GM12878 (cell line): ENCODE measurements around the gene YY1. TPM values are rescaled to one million over a fixed set of nuclear protein-coding genes. Genes with fewer than 3 reads are reported as not detected.

Experiments used
- ATAC-seq: fragments of 200-7000 bp; cut with Tn5 transposase; 3 replicates; pipeline ENCODE4 v1.9.1; 2020; ENCODE audit warnings: mild to moderate bottlenecking, moderate library complexity
- BruUV-seq: library from RNA; stranded (reverse); fragments of 400-500 nt; replicated peaks from 2 replicates; lab custom pipeline; 2021; lab: Mats Ljungman, UMichigan
- CTCF ChIA-PET: fragments of 300-600 bp; sonication (Branson Sonifier 250); formaldehyde crosslinking; extraction: SDS; loops from one replicate; lab custom pipeline; 2021; ENCODE audit warnings: inconsistent platforms; lab: Yijun Ruan, JAX
- POLR2A ChIA-PET: fragments of 350-600 bp; formaldehyde crosslinking; extraction: SDS; loops from one replicate; lab custom pipeline; 2021; ENCODE audit warnings: inconsistent platforms; lab: Charles Lee
- RAD21 ChIA-PET: fragments of 300-600 bp; sonication (Branson Sonifier 250); formaldehyde crosslinking; loops from one replicate; lab custom pipeline; 2023; ENCODE audit warnings: antibody characterized with exemption; ENCODE audit not compliant: unreplicated experiment; lab: Charles Lee
- SMC1A ChIA-PET: fragments of 300-600 bp; sonication (Branson Sonifier 250); formaldehyde crosslinking; loops from one replicate; lab custom pipeline; 2023; ENCODE audit not compliant: unreplicated experiment, uncharacterized antibody; lab: Charles Lee
- DNase-seq: peaks from one replicate; pipeline ENCODE4 v3.0.0-alpha.2; 2011; ENCODE audit warnings: low read depth, low spot score
- FAIRE-seq: peaks from 3 replicates; lab custom pipeline; 2011; peaks lifted over from hg19 to GRCh38; lab: Jason Lieb, UNC
- H2AFZ ChIP-seq: 2 replicates; pipeline ENCODE4 v1.6.0; 2011; ENCODE audit warnings: low read depth, low read length, control low read depth; ENCODE audit not compliant: control insufficient read depth
- H3K27ac ChIP-seq: 2 replicates; pipeline ENCODE4 v1.5.1; 2011; ENCODE audit warnings: control low read depth; ENCODE audit not compliant: control insufficient read depth, insufficient read depth
- H3K27me3 ChIP-seq, 2 experiments: replicated peaks in 1 of 2; 2 replicates each; pipeline versions ENCODE4 v1.6.0 to v1.6.1; 2011; ENCODE audit warnings: low read length in 1 of 2; ENCODE audit not compliant: control insufficient read depth in 2 of 2, insufficient read depth in 2 of 2
- H3K36me3 ChIP-seq, 2 experiments: 2 replicates each; pipeline ENCODE4 v1.5.1; 2011; ENCODE audit warnings: low read length in 1 of 2; ENCODE audit not compliant: control insufficient read depth in 2 of 2, insufficient read depth in 2 of 2
- H3K4me1 ChIP-seq: 2 replicates; pipeline ENCODE4 v1.6.1; 2011; ENCODE audit warnings: mild to moderate bottlenecking, low read length, moderate library complexity, mixed read lengths; ENCODE audit not compliant: control insufficient read depth, insufficient read depth
- H3K4me2 ChIP-seq: 2 replicates; pipeline ENCODE4 v1.6.0; 2011; ENCODE audit warnings: control low read depth; ENCODE audit not compliant: control insufficient read depth, insufficient read depth
- H3K4me3 ChIP-seq: fragments of 200-600 bp; sonication (generic); 2 replicates; pipeline ENCODE4 v1.5.1; 2016
- H3K79me2 ChIP-seq: 2 replicates; pipeline ENCODE4 v1.6.0; 2011; ENCODE audit warnings: low read length; ENCODE audit not compliant: control insufficient read depth, insufficient read depth
- H3K9ac ChIP-seq: 2 replicates; pipeline ENCODE4 v1.8.0; 2011; ENCODE audit warnings: low read length, control low read depth, mixed read lengths; ENCODE audit not compliant: control insufficient read depth, insufficient read depth
- H3K9me3 ChIP-seq: replicated peaks from 3 replicates; pipeline ENCODE4 v1.5.1; 2011; ENCODE audit warnings: mild to moderate bottlenecking, low read length; ENCODE audit not compliant: control insufficient read depth, insufficient read depth
- H4K20me1 ChIP-seq: 2 replicates; pipeline ENCODE4 v1.6.0; 2011; ENCODE audit not compliant: control insufficient read depth, insufficient read depth
- CEBPB ChIP-seq, 2 experiments: fragments of 150-350 bp in 1 of 2; IDR thresholded peaks; 2 replicates each; pipeline ENCODE4 v1.6.1; 2012 to 2014; ENCODE audit warnings: low read depth in 2 of 2, low read length in 2 of 2, borderline replicate concordance in 1 of 2, inconsistent platforms in 1 of 2
- CHD2 ChIP-seq: IDR thresholded peaks from 2 replicates; pipeline ENCODE4 v1.6.1; 2011; ENCODE audit warnings: low read depth, low read length, improper control_type of control experiment, borderline replicate concordance
- CREB1 ChIP-seq: IDR thresholded peaks from 2 replicates; pipeline ENCODE4 v1.6.1; 2012; ENCODE audit warnings: low read depth, mild to moderate bottlenecking, inconsistent platforms
- EED ChIP-seq: sonication (generic); IDR thresholded peaks from 2 replicates; pipeline ENCODE4 v1.6.1; 2016; ENCODE audit warnings: antibody characterized with exemption, low read depth
- GABPA ChIP-seq: IDR thresholded peaks from 2 replicates; pipeline ENCODE4 v1.6.1; 2014; ENCODE audit warnings: antibody characterized with exemption, low read depth, mild to moderate bottlenecking, inconsistent platforms
- KLF5 ChIP-seq: fragments of 450-650 bp; IDR thresholded peaks from 2 replicates; pipeline ENCODE4 v1.6.1; 2014; ENCODE audit warnings: mild to moderate bottlenecking; ENCODE audit not compliant: partially characterized antibody
- MXI1 ChIP-seq: fragments of 150-350 bp; IDR thresholded peaks from 2 replicates; pipeline ENCODE4 v1.6.1; 2011; ENCODE audit warnings: low read depth, mild to moderate bottlenecking, inconsistent platforms, low read length, improper control_type of control experiment
- POU2F2 ChIP-seq: IDR thresholded peaks from 3 replicates; pipeline ENCODE4 v1.6.1; 2011; ENCODE audit warnings: low read depth, mild to moderate bottlenecking, low read length, borderline replicate concordance
- RAD21 ChIP-seq: IDR thresholded peaks from 2 replicates; pipeline ENCODE4 v1.6.1; 2011; ENCODE audit warnings: mild to moderate bottlenecking, low read depth, low read length, moderate library complexity; ENCODE audit not compliant: insufficient read depth
- RUNX3 ChIP-seq: IDR thresholded peaks from 2 replicates; pipeline ENCODE4 v1.6.1; 2012; ENCODE audit warnings: low read length, inconsistent platforms
- SPI1 ChIP-seq: IDR thresholded peaks from 2 replicates; pipeline ENCODE4 v1.6.1; 2011; ENCODE audit warnings: low read depth, mild to moderate bottlenecking, low read length, moderate library complexity, borderline replicate concordance; ENCODE audit not compliant: insufficient read depth
- SRF ChIP-seq, 2 experiments: IDR thresholded peaks; 2 replicates each; pipeline ENCODE4 v1.6.1; 2011; ENCODE audit warnings: low read depth in 2 of 2, low read length in 2 of 2, mild to moderate bottlenecking in 1 of 2, moderate library complexity in 1 of 2
- TCF12 ChIP-seq: IDR thresholded peaks from 2 replicates; pipeline ENCODE4 v1.6.1; 2011; ENCODE audit warnings: low read depth, mild to moderate bottlenecking, low read length
- YY1 ChIP-seq: IDR thresholded peaks from 2 replicates; pipeline ENCODE4 v1.6.1; 2011; ENCODE audit warnings: low read depth, mild to moderate bottlenecking, low read length
- WGBS: methylation state at CpG from one replicate; pipeline ENCODE4 v1.1.6; 2016; ENCODE audit warnings: low lambda C conversion rate; ENCODE audit not compliant: insufficient replicate concordance, insufficient coverage; ENCODE audit errors: missing lambda C conversion rate; 5-methylcytosine and 5-hydroxymethylcytosine counted together
- in situ Hi-C: fragments of 300-500 bp; cut with MboI; formaldehyde crosslinking; loops from 9 replicates; pipeline ENCODE4 v1.14.3; 2018; ENCODE audit warnings: mixed read lengths
- intact Hi-C: fragments of 100-400 bp; cut with micrococcal nuclease; formaldehyde crosslinking; loops from one replicate; pipeline ENCODE4 v1.14.2; 2022; ENCODE audit not compliant: unreplicated experiment
- polyA plus RNA-seq, 11 experiments: library from polyadenylated mRNA; depleted of rRNA in 4 of 11; unstranded in 6 of 11; stranded (reverse) in 5 of 11; fragments of >200 nt; fragmentation: Nextera tagmentation in 4 of 11; fragmentation: Illumina TruSeq in 1 of 11; extraction: Ambion mirVana in 4 of 11; extraction: Trizol in 1 of 11; gene quantifications; 1 replicate in 1 of 11; 2 replicates in 10 of 11; pipeline versions ENCODE4 v1.2.1 to v1.2.3, GENCODE V29; 2011 to 2016; ENCODE audit warnings: inconsistent platforms in 2 of 11, missing spikeins in 2 of 11, low read depth in 1 of 11
- total RNA-seq, 4 experiments: library from RNA; depleted of rRNA in 3 of 4; stranded (reverse); fragments of >200 nt in 3 of 4; fragmentation: Illumina TruSeq in 1 of 4; extraction: Trizol in 1 of 4; gene quantifications; 2 replicates each; pipeline versions ENCODE4 v1.2.1 to v1.2.3, GENCODE V29; 2013 to 2021
- TF ChIP-seq, protein P1 (sequence below): fragments of 450-650 bp; formaldehyde crosslinking; IDR thresholded peaks from 2 replicates; pipeline ENCODE4 v1.5.0; 2022; ENCODE audit warnings: mild to moderate bottlenecking, missing genetic modification characterization
- TF ChIP-seq, protein P2 (sequence below): IDR thresholded peaks from 2 replicates; pipeline ENCODE4 v1.6.1; 2012; ENCODE audit warnings: low read length, inconsistent platforms
- TF ChIP-seq, protein P3 (sequence below): IDR thresholded peaks from 2 replicates; pipeline ENCODE4 v1.6.1; 2012; ENCODE audit warnings: low read depth, low read length, improper control_type of control experiment

YY1 gene
- total and polyA plus RNA-seq, 10 of the 15 experiments (the other 5 are each of a cell fraction or from before 2014, with no cell fraction given): 23.7 to 74.0 (median 39.9) TPM

DNA sequence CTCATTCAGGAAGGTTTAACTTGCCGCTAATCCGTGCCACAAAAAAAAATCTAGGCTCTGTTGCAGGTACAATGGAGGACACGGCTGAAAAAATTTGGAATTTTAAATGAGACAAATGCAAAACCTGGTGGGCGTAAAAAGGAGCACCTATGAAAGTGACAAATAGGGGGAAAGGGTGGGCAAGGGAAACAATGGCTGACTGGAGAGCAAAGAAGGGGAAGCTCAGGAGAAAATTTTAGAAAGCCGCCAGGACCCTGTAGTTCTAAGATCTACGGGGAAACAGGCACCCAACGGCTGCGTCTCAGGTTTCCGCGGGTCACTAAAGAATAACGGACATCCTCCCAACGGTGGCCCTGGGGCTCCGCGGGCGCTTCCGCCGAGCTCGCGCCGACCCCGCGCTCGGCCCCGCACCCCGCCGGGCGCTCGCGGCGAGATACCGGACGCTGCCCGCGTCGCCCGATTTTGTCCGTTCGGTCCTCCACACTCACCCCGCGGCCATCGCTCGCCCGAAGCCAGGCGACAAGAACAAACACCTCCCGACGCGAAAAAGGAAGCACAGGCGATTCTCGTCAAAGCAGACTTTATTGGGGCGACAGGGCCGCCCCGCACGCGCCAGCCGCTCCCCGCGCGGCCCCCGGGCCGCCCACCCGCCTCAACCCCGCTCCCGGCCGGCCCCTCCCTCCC, 1.1 kb upstream of the YY1 start (continued):
- TF ChIP-seq, protein P1, sequence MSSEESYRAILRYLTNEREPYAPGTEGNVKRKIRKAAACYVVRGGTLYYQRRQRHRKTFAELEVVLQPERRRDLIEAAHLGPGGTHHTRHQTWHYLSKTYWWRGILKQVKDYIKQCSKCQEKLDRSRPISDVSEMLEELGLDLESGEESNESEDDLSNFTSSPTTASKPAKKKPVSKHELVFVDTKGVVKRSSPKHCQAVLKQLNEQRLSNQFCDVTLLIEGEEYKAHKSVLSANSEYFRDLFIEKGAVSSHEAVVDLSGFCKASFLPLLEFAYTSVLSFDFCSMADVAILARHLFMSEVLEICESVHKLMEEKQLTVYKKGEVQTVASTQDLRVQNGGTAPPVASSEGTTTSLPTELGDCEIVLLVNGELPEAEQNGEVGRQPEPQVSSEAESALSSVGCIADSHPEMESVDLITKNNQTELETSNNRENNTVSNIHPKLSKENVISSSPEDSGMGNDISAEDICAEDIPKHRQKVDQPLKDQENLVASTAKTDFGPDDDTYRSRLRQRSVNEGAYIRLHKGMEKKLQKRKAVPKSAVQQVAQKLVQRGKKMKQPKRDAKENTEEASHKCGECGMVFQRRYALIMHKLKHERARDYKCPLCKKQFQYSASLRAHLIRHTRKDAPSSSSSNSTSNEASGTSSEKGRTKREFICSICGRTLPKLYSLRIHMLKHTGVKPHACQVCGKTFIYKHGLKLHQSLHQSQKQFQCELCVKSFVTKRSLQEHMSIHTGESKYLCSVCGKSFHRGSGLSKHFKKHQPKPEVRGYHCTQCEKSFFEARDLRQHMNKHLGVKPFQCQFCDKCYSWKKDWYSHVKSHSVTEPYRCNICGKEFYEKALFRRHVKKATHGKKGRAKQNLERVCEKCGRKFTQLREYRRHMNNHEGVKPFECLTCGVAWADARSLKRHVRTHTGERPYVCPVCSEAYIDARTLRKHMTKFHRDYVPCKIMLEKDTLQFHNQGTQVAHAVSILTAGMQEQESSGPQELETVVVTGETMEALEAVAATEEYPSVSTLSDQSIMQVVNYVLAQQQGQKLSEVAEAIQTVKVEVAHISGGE (CRISPR knock-in tag): peak; percentile 86
- TF ChIP-seq RUNX3 (0 out of 2 replicates have a peak, but pooled peaks have one; percentile 13), SRF (IDR thresholded peaks at IDR 0.05; ENCODE audit: low read depth in 2 of 2, low read length in 2 of 2) (peak in 1 of 2 experiments; percentile 50; a peak in 1 of 4 replicates), CHD2 (peak; percentile 40; the same call in 1 of the 2 replicates), KLF5 (no peak)

DNA sequence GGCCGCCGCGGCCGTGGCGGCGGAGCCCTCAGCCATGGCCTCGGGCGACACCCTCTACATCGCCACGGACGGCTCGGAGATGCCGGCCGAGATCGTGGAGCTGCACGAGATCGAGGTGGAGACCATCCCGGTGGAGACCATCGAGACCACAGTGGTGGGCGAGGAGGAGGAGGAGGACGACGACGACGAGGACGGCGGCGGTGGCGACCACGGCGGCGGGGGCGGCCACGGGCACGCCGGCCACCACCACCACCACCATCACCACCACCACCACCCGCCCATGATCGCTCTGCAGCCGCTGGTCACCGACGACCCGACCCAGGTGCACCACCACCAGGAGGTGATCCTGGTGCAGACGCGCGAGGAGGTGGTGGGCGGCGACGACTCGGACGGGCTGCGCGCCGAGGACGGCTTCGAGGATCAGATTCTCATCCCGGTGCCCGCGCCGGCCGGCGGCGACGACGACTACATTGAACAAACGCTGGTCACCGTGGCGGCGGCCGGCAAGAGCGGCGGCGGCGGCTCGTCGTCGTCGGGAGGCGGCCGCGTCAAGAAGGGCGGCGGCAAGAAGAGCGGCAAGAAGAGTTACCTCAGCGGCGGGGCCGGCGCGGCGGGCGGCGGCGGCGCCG, 381 bp downstream of the YY1 start:
- under 1% methylated on average over 69 of the region's 93 CpGs for WGBS
- peak overlapping the region; percentile 81 for H3K9ac ChIP-seq
- ChIA-PET CTCF (interaction anchor here (2.2 kb wide), 1 partner anchor 18 kb away, joined by 9 read pairs; no protein-coding TSS in a partner anchor), RAD21 (no interaction called here), POLR2A (no interaction called here), SMC1A (no interaction called here)
- intact Hi-C loops (loop anchor here (2.0 to 5.0 kb wide), 2 partner anchors 135 to 172 kb away; partner anchors contain the start of gene EVL), in situ Hi-C loops (no loop called here)
- no peaks in the 10 kb centered on the region for H3K27me3 ChIP-seq
- H3K4me2 ChIP-seq: peak overlapping the region; percentile 25; the same call in 1 of the 2 replicates
- peaks cover 89% of the 10 kb centered on the region for H3K79me2 ChIP-seq
- H3K27ac ChIP-seq: peak overlapping the region; percentile 74
- ATAC-seq: no peak
- no peaks in the 10 kb centered on the region for H3K4me1 ChIP-seq
- H4K20me1 ChIP-seq: no peaks in the 10 kb centered on the region
- DNase-seq: no peak
- peak overlapping the region; percentile 9; the same call in 1 of the 2 replicates for H2AFZ ChIP-seq
- no peak for FAIRE-seq
- H3K36me3 ChIP-seq: no peaks in the 10 kb centered on the region
- peak overlapping the region; percentile 95 for H3K4me3 ChIP-seq
- BruUV-seq: no TSS peak
- H3K9me3 ChIP-seq: no peaks in the 10 kb centered on the region
- TF ChIP-seq, protein P2, sequence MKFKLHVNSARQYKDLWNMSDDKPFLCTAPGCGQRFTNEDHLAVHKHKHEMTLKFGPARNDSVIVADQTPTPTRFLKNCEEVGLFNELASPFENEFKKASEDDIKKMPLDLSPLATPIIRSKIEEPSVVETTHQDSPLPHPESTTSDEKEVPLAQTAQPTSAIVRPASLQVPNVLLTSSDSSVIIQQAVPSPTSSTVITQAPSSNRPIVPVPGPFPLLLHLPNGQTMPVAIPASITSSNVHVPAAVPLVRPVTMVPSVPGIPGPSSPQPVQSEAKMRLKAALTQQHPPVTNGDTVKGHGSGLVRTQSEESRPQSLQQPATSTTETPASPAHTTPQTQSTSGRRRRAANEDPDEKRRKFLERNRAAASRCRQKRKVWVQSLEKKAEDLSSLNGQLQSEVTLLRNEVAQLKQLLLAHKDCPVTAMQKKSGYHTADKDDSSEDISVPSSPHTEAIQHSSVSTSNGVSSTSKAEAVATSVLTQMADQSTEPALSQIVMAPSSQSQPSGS: no peak
- TF ChIP-seq GABPA: no peak
- TF ChIP-seq RAD21: no peak
- TF ChIP-seq CEBPB (IDR thresholded peaks at IDR 0.05; ENCODE audit: borderline replicate concordance in 1 of 2, low read depth in 2 of 2, low read length in 2 of 2): no peak
- TF ChIP-seq, protein P3, sequence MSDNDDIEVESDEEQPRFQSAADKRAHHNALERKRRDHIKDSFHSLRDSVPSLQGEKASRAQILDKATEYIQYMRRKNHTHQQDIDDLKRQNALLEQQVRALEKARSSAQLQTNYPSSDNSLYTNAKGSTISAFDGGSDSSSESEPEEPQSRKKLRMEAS: no peak
- TF ChIP-seq POU2F2: no peak
- TF ChIP-seq EED: no peak
- no peak for TF ChIP-seq CREB1
- no peak for TF ChIP-seq MXI1
- no peak; the same call in none of the 2 replicates for TF ChIP-seq YY1
- TF ChIP-seq TCF12: no peak
- no peak for TF ChIP-seq SPI1
